GM20000 (cell line): ENCODE measurements around the gene SNN.

Experiments used
- DNase-seq: peaks from one replicate; pipeline ENCODE4 v3.0.0; 2012; ENCODE audit warnings: low spot score
- CTCF ChIP-seq: IDR thresholded peaks from 2 replicates; pipeline ENCODE4 v1.5.1; 2012; ENCODE audit warnings: mild to moderate bottlenecking, control low read depth; ENCODE audit errors: extremely low read depth, missing control alignments

The SNN gene

DNA sequence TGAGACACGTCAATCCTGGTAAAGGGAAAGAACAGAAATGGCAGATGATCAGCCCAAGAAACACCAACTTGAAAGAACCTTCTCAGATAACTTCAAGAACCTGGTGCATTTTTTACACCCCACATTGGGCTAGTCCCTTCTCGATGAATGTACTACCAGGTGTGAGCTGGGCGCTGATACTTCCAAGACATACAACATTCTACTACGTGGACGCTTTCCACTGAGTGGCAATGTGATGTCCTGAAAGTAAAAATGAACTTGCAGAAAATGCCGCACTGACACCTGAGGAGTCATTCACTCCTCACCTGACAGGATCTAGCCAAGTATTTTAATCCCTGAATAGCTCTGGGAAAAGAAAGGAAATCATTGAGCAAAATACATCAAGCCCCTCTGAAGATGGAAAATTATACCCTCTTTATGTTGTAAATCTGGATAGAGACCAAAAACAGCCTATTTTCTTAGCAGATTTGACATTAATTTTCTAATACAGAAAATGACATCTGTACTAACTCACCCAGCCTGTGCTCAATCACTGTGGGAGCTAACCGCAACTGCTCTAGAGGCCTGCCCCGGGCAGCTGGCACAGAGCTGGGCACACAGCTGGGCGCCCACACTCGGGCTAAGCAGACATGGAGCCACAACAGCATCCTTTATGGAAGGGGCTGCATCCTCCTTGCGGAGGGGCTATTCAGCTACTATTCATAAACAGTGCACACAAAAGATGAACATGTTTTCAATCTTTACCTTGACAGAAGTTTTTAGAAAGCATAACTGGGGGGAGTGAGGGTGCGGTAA is 16.2 kb downstream of the SNN start:
- no peak for DNase-seq
- TF ChIP-seq CTCF, result no peak

DNA sequence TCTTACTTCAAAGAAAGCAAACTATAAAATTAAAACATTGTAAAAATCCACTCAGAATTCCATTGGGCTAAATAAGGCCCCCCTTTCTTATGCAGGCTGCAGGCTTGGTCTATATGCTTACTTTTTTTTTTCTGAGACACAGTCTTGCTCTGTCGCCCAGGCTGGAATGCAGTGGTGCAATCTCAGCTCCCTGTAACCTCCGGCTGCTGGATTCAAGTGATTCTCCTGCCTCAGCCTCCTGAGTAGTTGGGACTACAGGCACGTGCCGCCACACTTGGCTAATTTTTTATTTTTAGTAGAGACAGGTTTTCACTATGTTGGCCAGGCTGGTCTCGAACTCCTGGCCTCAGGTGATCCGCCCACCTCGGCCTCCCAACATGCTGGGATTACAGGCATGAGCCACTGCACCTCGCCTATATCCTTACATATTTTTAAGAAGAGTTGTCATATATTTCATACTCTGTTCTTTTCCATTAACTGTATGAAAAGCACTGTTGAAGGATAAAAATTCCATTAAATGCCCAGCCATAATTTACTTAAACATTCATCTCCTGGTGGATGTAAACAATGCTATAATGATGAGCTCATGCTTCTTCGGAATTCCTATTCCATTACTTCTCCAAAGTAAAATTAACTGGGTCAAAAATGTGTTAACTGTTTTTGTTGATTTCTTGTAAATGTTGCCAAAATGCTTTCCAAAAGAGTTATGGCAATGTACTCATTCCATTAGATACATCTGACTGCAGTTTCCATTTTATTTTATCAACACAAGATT is 17.8 kb downstream of the SNN start:
- no peak for TF ChIP-seq CTCF
- no peak for DNase-seq

- DNase-seq, result no peak
- TF ChIP-seq CTCF, result no peak
These were observed 18.6 kb downstream of the SNN start for GRCh38 chr16:11686713-11687380.

DNA sequence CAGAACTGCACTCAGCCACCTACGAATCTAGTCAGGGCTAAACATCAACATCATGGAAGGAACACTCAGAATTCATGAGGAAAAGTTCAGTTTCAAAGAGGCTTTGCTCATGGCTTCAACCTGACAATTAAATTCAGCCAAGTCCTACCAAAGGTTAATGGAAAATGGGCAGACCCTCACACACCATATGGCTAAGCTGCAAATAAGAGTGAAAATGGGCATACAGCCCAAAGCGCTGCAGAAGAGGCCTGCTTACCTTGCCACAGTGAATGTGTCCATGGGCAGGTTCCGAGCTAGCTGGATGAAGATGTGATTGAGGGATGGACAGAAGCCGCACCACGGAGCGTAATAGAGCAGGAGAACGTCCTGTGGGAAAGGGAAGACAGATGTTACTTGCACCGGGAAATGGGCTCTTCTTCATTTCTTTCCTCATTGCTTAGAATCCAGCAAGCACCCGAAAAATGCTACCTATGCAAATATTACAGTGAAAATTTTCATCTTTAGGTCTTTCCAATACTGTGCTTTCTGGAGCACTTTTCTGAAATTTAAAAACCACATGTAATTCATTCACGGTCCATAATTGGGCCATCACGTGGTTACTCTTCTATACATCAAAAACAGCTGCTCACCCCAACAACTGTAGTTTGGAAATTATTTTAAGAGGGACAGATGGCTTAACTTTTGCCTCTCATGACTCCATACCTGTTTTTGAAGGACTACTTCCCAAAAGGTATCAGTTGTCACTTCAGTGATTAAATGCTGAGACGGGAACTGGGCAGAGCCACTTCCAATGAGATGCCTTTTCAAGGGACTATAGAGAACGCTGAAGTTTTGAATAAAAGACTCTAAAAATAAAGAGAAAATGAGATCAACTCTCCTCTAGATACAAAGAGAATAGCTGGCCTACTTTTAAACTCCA is 19.6 kb downstream of the SNN start:
- no peak for TF ChIP-seq CTCF
- no peak for DNase-seq

GRCh38 chr16:11688520-11688886 is 20.2 kb downstream of the SNN start:
- no peak for DNase-seq
- no peak for TF ChIP-seq CTCF

GRCh38 chr16:11689031-11689840 is 21.0 kb downstream of the SNN start:
- TF ChIP-seq CTCF, result no peak
- peak; percentile 63 for DNase-seq
